Sigmoid colon (tissue), 4 donors: ENCODE results near the gene SLC13A4.

Experiments used
- EP300 ChIP-seq, 4 donors: sonication (generic); formaldehyde crosslinking; IDR thresholded peaks; one replicate each; pipeline ENCODE4 v1.6.1; 2017; ENCODE audit warnings: antibody characterized with exemption in 4 of 4
- POLR2A ChIP-seq, 2 donors: fragments of 450-650 bp; IDR thresholded peaks; one replicate each; pipeline ENCODE4 v1.6.1; 2016; ENCODE audit warnings: antibody characterized with exemption in 2 of 2, mild to moderate bottlenecking in 2 of 2, moderate library complexity in 2 of 2
- POLR2AphosphoS5 ChIP-seq, 4 donors: sonication (generic); formaldehyde crosslinking; IDR thresholded peaks; one replicate each; pipeline ENCODE4 v1.6.1; 2017; ENCODE audit warnings: antibody characterized with exemption in 4 of 4
- TF ChIP-seq, protein P1 (sequence below), 4 experiments: fragments of 450-650 bp in 3 of 4; fragments of 200-600 bp in 1 of 4; IDR thresholded peaks; one replicate each; pipeline ENCODE4 v1.5.1; 2016 to 2019; ENCODE audit warnings: antibody characterized with exemption in 4 of 4, mild to moderate bottlenecking in 3 of 4, moderate library complexity in 2 of 4

DNA sequence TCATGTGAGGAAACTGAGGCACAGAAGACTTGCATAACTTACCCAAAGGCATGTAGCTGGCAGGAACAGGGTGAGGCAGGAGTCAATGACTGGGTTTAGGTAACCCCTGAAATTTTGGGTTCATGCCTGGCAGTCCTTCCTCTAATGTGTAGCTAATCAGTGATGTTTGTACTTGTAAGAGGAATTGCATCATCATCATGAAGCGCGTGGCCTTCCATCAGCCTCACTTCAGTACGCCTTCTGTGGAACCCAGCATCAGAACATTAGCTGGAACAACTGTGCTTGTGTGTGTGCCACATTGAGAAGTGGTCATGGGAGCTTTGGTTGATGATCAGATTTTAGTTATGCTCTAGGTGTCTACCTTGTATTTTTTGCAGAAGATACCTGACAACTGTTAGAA is 83.8 kb downstream of the SLC13A4 start:
- TF ChIP-seq, protein P1, sequence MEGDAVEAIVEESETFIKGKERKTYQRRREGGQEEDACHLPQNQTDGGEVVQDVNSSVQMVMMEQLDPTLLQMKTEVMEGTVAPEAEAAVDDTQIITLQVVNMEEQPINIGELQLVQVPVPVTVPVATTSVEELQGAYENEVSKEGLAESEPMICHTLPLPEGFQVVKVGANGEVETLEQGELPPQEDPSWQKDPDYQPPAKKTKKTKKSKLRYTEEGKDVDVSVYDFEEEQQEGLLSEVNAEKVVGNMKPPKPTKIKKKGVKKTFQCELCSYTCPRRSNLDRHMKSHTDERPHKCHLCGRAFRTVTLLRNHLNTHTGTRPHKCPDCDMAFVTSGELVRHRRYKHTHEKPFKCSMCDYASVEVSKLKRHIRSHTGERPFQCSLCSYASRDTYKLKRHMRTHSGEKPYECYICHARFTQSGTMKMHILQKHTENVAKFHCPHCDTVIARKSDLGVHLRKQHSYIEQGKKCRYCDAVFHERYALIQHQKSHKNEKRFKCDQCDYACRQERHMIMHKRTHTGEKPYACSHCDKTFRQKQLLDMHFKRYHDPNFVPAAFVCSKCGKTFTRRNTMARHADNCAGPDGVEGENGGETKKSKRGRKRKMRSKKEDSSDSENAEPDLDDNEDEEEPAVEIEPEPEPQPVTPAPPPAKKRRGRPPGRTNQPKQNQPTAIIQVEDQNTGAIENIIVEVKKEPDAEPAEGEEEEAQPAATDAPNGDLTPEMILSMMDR (IDR thresholded peaks at IDR 0.05), result no peak
- TF ChIP-seq POLR2A (IDR thresholded peaks at IDR 0.05) (no peak), POLR2AphosphoS5 (IDR thresholded peaks at IDR 0.05) (no peak), EP300 (IDR thresholded peaks at IDR 0.05) (no peak)
